Heart left ventricle (tissue), 13 donors: ENCODE data around the gene KNDC1.

Experiments
- CTCF ChIP-seq, 12 donors: fragments of 200-600 bp; sonication (generic) in 4 of 12; IDR thresholded peaks; one replicate each; pipeline versions ENCODE4 v1.5.0 to v1.8.0; 2018 to 2022; ENCODE audit warnings: antibody characterized with exemption in 12 of 12, mild to moderate bottlenecking in 5 of 12
- POLR2A ChIP-seq, 2 donors: fragments of 450-650 bp; IDR thresholded peaks; one replicate each; pipeline ENCODE4 v1.6.1; 2017; ENCODE audit warnings: antibody characterized with exemption in 2 of 2, mild to moderate bottlenecking in 2 of 2, moderate library complexity in 2 of 2
- donor health status: ischemic (EF 13 %, LVEDD 7.1; RV severe dilation, severe dysfunction).
- donor health status: DM: no; HTN: yes; CAD: no.
- donor health status: DM: no; HTN: no; CAD: no.
- donor health status: ischemic (EF 25% LVEDD 6.9; RV normal size, moderate dysfunction).
- donor health status: ischemic (EF 25% LVEDD 5.7; RV mildly dilated, moderate dysfunction).
- donor health status: ischemic (EF 35%, LVEDD 5.7; RV mildly dilated, moderate dysfunction).
- donor health status: nonischemic (EF 11% LVEDD 7.7; RV severe dilation, severe dysfunction).
- donor health status: DM: yes; HTN: yes; CAD: no.
- donor health status: PGD.
- donor health status: ischemic (EF 29% LVEDD 5.4; RV normal size, mild dysfunction).
- donor health status: nonischemic (EF 23%, LVEDD 6.1; RV moderate dilation, normal function).

- TF ChIP-seq CTCF (IDR thresholded peaks at IDR 0.05) (no peak), POLR2A (IDR thresholded peaks at IDR 0.05) (no peak)
Measured at GRCh38 chr10:133258818-133259601, 99.0 kb downstream of the KNDC1 start.
